Stimulated activated CD8-positive, alpha-beta memory T cell treated with anti-CD3 and anti-CD28 coated beads, Interleukin-12 subunit alpha, Interleukin-12 subunit beta, amount 100 ng/mL, for 24 hours (primary cell): ENCODE results near the gene YPEL5.

Experiments
- DNase-seq: peaks from one replicate; pipeline ENCODE4 v3.0.0-alpha.2; 2020; ENCODE audit errors: extremely low read depth

The YPEL5 gene

DNA sequence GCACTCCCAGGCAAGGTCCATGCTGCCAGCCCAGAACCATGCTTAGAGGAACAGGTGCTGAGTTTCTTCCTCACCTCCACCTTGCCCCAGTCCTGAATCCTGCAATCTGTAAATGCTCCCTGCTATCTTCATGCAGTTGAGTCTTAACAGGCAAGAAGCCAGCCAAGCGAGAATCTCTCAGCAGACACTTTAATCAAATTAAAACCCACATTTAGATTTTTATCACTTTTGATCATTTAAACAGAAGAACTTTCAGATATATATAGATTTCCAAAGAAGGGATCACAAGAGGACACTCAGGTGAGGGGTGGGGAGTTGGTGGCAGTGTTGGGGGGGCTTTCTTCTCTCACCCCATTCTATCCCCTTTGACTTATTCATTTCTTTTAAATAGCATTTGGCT is 58.6 kb downstream of the YPEL5 start:
- no peak for DNase-seq

DNA sequence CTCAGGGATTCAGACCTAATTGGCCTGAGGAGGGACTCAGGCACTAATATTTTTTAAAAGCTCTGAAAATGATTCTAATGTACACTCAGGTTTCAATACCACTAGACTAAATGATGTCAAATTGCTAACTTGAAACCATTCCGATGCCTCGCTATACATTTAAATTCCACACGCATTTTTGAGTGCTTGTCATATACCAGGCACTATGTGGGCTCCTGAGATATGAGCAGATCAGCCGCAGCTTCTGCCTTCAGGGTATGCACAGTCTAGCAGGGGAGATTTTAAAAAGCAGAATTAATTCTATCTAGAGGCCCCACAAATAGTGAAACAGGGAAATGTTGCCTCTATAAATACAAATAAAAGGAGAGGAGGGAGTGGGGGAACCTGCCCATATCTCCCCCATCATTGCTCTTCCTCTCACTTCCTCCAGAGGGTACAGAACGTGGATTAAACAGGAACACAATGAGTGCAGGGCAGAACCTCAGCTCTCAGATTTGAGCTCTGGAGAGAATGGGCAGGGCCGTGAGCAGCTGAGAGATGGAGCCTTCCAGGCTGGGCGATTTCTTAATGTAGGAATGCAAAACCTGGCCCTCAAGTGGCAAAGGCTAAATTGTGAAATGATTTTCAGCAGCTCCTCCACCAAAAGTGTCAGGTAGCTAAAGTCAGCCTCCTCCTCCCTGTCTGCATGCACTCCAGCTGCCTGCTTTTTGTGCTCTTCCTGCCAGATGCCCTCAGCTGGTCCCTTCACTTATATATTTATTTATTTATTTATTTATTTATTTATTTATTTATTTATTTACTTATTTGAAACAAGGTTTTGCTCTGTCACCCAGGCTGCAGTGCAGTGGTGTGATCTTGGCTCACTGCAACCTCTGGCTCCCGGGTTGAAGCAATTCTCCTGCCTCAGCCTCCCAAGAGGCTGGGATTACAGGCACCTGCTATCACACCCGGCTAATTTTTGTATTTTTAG is 59.9 kb downstream of the YPEL5 start:
- DNase-seq: no peak

DNA sequence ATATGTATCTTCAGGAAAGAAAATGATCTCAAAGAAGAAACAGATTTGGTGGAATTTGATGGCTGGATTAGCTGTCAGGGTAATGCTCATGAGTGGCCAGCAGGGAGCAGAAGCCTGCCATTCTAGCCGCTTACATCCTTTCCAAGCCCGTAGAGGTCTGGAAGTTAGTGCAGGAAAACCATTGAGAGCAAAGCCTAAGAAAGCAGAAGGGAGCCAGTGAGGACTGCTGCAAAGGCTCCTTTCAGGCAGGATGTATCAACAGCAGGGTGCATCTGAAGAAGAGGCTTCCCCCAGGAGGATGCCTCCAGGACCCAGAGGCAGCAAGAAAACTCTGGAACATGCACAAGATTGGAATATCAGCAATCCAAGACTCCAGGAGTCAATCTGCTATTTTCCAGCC is 61.6 kb downstream of the YPEL5 start:
- DNase-seq: no peak

DNA sequence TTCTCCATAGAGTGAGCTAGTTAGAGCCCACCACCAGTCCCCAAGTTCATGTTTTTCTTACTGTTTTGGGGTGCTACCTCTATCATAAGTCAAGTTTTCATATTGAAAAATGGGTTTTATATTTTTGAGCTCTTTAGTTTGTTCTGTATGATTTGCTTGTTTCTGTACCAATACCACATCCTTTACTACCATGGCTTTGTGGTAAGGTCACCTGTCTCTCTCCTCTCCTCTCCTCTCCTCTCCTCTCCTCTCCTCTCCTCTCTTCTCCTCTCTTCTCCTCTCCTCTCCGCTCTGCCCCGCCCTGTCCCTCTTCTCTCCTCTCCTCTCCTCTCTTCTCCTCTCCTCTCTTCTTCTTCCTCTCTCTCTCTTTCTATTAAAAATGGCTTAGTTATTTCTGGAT is 62.4 kb downstream of the YPEL5 start:
- no peak for DNase-seq
